Body of pancreas (tissue), 4 donors: Measurements from ENCODE around the gene TENM3. TPM values are rescaled to one million over a fixed set of nuclear protein-coding genes. Genes with fewer than 3 reads are reported as not detected.
"Not testable (repeated sequence)": the region's sequence is repeated elsewhere in the genome, so short reads cannot be mapped to it uniquely, and the experiment has no call there.

Experiments used
- ATAC-seq: fragments of 150-250 bp; one replicate; pipeline ENCODE4 v1.9.1; 2016
- DNase-seq, 4 donors: peaks; one replicate each; pipeline ENCODE4 v3.0.0-alpha.2; 2019
- H3K27ac ChIP-seq, 4 donors: fragments of 200-600 bp; sonication (generic); 1 replicate in 3 of 4; 2 replicates in 1 of 4; pipeline versions ENCODE4 v1.5.1 to v1.6.1; 2016 to 2019; ENCODE audit warnings: mild to moderate bottlenecking in 1 of 4, mixed read lengths in 1 of 4, moderate library complexity in 1 of 4
- H3K27me3 ChIP-seq, 2 donors: fragments of 200-600 bp; sonication (generic); one replicate each; pipeline ENCODE4 v1.6.0; 2016; ENCODE audit warnings: mild to moderate bottlenecking in 1 of 2
- H3K36me3 ChIP-seq, 2 donors: fragments of 200-600 bp; sonication (generic); replicated peaks in 1 of 2; 2 replicates each; pipeline ENCODE4 v1.5.1; 2016; ENCODE audit warnings: low read depth in 2 of 2; ENCODE audit not compliant: insufficient read depth in 1 of 2
- H3K4me1 ChIP-seq: fragments of 200-600 bp; sonication (generic); one replicate; pipeline ENCODE4 v1.6.0; 2016
- H3K4me3 ChIP-seq, 2 donors: fragments of 200-600 bp; sonication (generic); 1 replicate in 1 of 2; 2 replicates in 1 of 2; pipeline ENCODE4 v1.5.1; 2016 to 2019
- H3K9me3 ChIP-seq, 3 donors: fragments of 200-600 bp; sonication (generic); 1 replicate in 2 of 3; 2 replicates in 1 of 3; pipeline ENCODE4 v1.5.1; 2016
- POLR2A ChIP-seq, 3 donors: fragments of 450-650 bp; IDR thresholded peaks; one replicate each; pipeline ENCODE4 v1.6.1; 2016; ENCODE audit warnings: antibody characterized with exemption in 3 of 3, mild to moderate bottlenecking in 2 of 3
- WGBS, 2 donors: methylation state at CpG; one replicate each; pipeline ENCODE4 v1.1.5; 2017; 5-methylcytosine and 5-hydroxymethylcytosine counted together
- intact Hi-C: fragments of 100-400 bp; cut with DNase I; formaldehyde crosslinking; loops from one replicate; pipeline ENCODE4 v1.15.1; 2023
- total RNA-seq, 2 donors: library from RNA; depleted of rRNA; stranded (reverse); fragments of >200 nt; gene quantifications; one replicate each; pipeline ENCODE4 v1.1.0, GENCODE V29; 2016
- TF ChIP-seq, protein P1 (sequence below), 7 experiments: fragments of 450-650 bp in 4 of 7; fragments of 200-600 bp in 3 of 7; sonication (generic) in 3 of 7; IDR thresholded peaks; one replicate each; pipeline ENCODE4 v1.5.1; 2016 to 2019; ENCODE audit warnings: antibody characterized with exemption in 7 of 7

TENM3 gene
- total RNA-seq, 2 donors from 2014 or later = 2.3 to 9.6 TPM

DNA sequence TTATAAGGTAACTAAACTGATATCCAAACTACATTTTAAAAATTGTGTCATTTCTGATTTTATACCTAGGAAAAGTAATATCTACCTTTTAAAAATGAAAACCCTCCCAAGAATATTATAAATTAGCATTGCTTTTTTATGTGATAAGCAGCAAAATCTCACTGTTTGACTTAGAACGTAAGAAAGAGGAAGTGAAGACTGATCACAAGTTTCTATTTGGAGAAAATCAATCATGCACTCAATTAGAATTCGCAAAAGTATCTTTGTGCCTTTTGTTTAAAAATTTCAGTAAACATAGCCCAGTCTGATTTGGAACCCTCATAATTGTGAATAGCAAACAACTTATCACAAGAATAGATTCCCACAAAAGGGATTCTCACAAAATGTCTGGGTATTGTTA is 142.7 kb downstream of the TENM3 start:
- TF ChIP-seq, protein P1, sequence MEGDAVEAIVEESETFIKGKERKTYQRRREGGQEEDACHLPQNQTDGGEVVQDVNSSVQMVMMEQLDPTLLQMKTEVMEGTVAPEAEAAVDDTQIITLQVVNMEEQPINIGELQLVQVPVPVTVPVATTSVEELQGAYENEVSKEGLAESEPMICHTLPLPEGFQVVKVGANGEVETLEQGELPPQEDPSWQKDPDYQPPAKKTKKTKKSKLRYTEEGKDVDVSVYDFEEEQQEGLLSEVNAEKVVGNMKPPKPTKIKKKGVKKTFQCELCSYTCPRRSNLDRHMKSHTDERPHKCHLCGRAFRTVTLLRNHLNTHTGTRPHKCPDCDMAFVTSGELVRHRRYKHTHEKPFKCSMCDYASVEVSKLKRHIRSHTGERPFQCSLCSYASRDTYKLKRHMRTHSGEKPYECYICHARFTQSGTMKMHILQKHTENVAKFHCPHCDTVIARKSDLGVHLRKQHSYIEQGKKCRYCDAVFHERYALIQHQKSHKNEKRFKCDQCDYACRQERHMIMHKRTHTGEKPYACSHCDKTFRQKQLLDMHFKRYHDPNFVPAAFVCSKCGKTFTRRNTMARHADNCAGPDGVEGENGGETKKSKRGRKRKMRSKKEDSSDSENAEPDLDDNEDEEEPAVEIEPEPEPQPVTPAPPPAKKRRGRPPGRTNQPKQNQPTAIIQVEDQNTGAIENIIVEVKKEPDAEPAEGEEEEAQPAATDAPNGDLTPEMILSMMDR (IDR thresholded peaks at IDR 0.05) = no peak
- TF ChIP-seq POLR2A (IDR thresholded peaks at IDR 0.05) = no peak
- Histone ChIP-seq H3K36me3 (no peaks in the 10 kb centered on the region), H3K9me3 (no peaks in the 10 kb centered on the region), H3K4me1 (no peaks in the 10 kb centered on the region), H3K27me3 (no peaks in the 10 kb centered on the region), H3K4me3 (no peak overlapping the region), H3K27ac (no peak overlapping the region)
- intact Hi-C loops = no loop called here
- ATAC-seq (no peak), DNase-seq (no peak)
- WGBS, 2 donors = 22 to 27% methylated on average over 2 of the region's 2 CpGs

GRCh38 chr4:182386576-182386975 is 143.4 kb downstream of the TENM3 start:
- WGBS, 2 donors = 93 to 96% methylated on average over 4 to 29 of the region's 35 CpGs
- H3K4me1 ChIP-seq = not testable (repeated sequence)

DNA sequence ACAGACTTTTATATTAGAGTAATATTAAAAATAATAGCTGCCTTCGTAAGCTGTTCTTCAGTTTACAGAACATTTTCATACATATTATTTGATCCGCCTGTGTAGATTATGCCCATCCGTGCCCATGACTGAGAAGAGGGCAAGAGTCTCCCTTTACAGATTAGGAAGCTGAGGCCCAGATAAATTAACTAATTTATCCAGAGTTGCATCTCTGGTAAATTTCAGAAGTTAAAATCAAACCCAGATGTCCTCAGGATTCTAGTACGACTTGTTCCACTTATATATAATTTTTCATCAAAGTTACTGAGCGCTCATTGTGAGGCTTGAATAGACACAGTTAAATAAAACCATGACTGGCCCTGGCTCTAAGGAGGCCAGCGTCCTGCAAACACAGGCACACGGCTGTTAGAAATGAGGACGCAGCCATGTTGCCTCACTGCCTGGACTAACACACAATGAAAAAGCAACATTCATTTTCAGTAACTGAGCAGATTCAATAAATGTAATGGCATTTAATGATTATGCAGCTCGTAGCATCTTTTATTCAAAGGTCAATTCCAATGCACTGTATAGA is 148.0 kb downstream of the TENM3 start:
- 82 to 84% methylated on average over 9 of the region's 9 CpGs for WGBS, 2 donors
- DNase-seq = no peak
- intact Hi-C loops = no loop called here
- Histone ChIP-seq H3K9me3 (no peaks in the 10 kb centered on the region), H3K36me3 (no peaks in the 10 kb centered on the region), H3K4me3 (no peak overlapping the region), H3K27ac (no peak overlapping the region), H3K4me1 (no peaks in the 10 kb centered on the region), H3K27me3 (no peaks in the 10 kb centered on the region)
- TF ChIP-seq, protein P1 (IDR thresholded peaks at IDR 0.05) = no peak
- no peak for TF ChIP-seq POLR2A (IDR thresholded peaks at IDR 0.05)
- no peak for ATAC-seq

More at GRCh38 chr4:182386576-182386975, 143.4 kb downstream of the TENM3 start:
- H3K36me3 ChIP-seq, ATAC-seq, H3K27ac ChIP-seq, H3K4me3 ChIP-seq, intact Hi-C loops, H3K27me3 ChIP-seq, DNase-seq, H3K9me3 ChIP-seq: not testable (repeated sequence)

DNA sequence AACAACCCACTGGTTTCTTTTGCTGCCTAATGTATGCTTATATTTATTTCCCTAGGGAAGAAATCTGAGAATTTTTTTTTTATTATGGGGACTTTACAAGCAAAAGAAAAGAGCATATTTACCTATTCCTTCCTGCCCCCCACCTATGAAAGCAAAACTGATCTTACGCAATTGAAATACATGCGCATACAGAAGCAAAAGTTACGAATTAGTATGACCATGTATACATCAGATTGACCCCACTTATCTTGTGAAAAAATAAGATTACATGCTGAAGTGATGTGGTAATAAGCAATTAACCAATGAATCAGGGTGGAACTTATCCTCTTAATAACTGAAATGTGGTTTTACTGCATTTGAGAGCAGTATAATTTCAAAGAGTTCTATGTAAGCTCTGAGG is 151.0 kb downstream of the TENM3 start:
- Histone ChIP-seq H3K9me3 (no peaks in the 10 kb centered on the region), H3K36me3 (no peaks in the 10 kb centered on the region), H3K27ac (no peak overlapping the region), H3K4me3 (no peak overlapping the region), H3K4me1 (no peaks in the 10 kb centered on the region), H3K27me3 (no peaks in the 10 kb centered on the region)
- ATAC-seq (no peak), DNase-seq (no peak)
- TF ChIP-seq, protein P1 (IDR thresholded peaks at IDR 0.05) = no peak
- no peak for TF ChIP-seq POLR2A (IDR thresholded peaks at IDR 0.05)
- WGBS, 2 donors = 87% methylated on average over 3 of the region's 3 CpGs
- intact Hi-C loops = no loop called here

- WGBS, 2 donors = 85 to 100% methylated on average over 1 of the region's 1 CpG
- H3K27ac ChIP-seq = no peak overlapping the region
- H3K9me3 ChIP-seq = no peaks in the 10 kb centered on the region
- DNase-seq (no peak), ATAC-seq (no peak)
- no peaks in the 10 kb centered on the region for H3K4me1 ChIP-seq
- no peaks in the 10 kb centered on the region for H3K27me3 ChIP-seq
- H3K36me3 ChIP-seq = no peaks in the 10 kb centered on the region
- TF ChIP-seq, protein P1 (IDR thresholded peaks at IDR 0.05) = no peak
- no peak for TF ChIP-seq POLR2A (IDR thresholded peaks at IDR 0.05)
- intact Hi-C loops = no loop called here
- H3K4me3 ChIP-seq = no peak overlapping the region
These were observed 156.9 kb downstream of the TENM3 start for GRCh38 chr4:182400081-182400480.
